Measurements from ENCODE around the gene LITAF. TPM values are rescaled to one million over a fixed set of nuclear protein-coding genes. Genes with fewer than 3 reads are reported as not detected.

LITAF gene
- total RNA-seq, 2 donors from 2014 or later = 112 to 191 TPM

DNA sequence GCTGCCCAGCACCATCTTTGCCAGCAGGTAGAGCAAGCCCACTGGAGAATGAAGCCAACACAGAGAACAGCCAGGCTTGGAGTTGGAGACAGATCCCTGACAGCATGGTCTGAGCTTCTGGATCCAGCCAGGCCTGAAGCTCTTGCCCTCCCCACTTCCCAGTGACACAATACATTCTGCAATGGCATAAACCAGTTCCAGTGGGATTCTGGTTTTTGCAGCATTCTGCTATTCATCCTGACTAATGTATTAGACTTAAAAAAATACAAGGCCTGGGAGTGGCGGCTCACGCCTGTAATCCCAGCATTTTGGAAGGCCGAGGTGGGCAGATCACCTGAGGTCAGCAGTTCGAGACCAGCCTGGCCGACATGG is 40.6 kb upstream of the LITAF start:
- Mint-ChIP-seq H3K27me3 (no peaks in the 10 kb centered on the region), H3K36me3 (no peaks in the 10 kb centered on the region), H3K27ac (peak overlapping the region in 1 of 2 donors; percentile 48), H3K4me3 (no peak overlapping the region), H3K4me1 (ENCODE audit: low read depth in 2 of 2) (peaks cover 21 to 22% of the 10 kb centered on the region in 2 donors), H3K9me3 (no peaks in the 10 kb centered on the region)
- ATAC-seq (no peak), DNase-seq (ENCODE audit: low spot score) (no peak)

GRCh38 chr16:11626657-11627291 is 40.1 kb upstream of the LITAF start:
- Mint-ChIP-seq H3K4me1 (ENCODE audit: low read depth in 2 of 2) (peaks cover 24 to 27% of the 10 kb centered on the region in 2 donors), H3K27ac (peak overlapping the region in 1 of 2 donors; percentile 48), H3K9me3 (no peaks in the 10 kb centered on the region), H3K4me3 (no peak overlapping the region), H3K27me3 (no peaks in the 10 kb centered on the region), H3K36me3 (no peaks in the 10 kb centered on the region)
- DNase-seq (ENCODE audit: low spot score) = no peak
- ATAC-seq = no peak

DNA sequence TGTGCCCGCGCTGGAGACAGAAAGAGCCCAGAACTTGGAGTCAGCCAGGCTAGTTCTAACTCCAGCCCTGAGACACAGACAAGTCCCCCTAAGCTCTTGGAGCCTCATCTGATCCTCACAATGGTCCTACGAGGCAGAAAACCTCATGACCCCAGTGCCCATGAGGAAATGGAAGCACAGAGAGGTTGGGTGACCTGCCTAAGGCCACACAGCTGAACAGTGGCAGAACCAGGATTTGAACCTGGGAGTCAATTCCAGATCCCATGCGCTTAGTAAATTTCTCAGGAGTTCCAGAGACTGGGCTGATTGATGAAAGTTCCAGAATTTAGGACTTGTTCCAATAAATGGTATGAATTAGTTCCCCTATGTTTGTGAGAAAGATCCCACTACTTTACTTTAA is 39.0 kb upstream of the LITAF start:
- DNase-seq (ENCODE audit: low spot score) (no peak), ATAC-seq (no peak)
- no peaks in the 10 kb centered on the region for H3K27me3 Mint-ChIP-seq
- H3K27ac Mint-ChIP-seq = peak overlapping the region in 1 of 2 donors; percentile 31
- H3K4me1 Mint-ChIP-seq (ENCODE audit: low read depth in 2 of 2) = peaks cover 29 to 33% of the 10 kb centered on the region in 2 donors
- no peaks in the 10 kb centered on the region for H3K9me3 Mint-ChIP-seq
- no peak overlapping the region for H3K4me3 Mint-ChIP-seq
- H3K36me3 Mint-ChIP-seq = no peaks in the 10 kb centered on the region

DNA sequence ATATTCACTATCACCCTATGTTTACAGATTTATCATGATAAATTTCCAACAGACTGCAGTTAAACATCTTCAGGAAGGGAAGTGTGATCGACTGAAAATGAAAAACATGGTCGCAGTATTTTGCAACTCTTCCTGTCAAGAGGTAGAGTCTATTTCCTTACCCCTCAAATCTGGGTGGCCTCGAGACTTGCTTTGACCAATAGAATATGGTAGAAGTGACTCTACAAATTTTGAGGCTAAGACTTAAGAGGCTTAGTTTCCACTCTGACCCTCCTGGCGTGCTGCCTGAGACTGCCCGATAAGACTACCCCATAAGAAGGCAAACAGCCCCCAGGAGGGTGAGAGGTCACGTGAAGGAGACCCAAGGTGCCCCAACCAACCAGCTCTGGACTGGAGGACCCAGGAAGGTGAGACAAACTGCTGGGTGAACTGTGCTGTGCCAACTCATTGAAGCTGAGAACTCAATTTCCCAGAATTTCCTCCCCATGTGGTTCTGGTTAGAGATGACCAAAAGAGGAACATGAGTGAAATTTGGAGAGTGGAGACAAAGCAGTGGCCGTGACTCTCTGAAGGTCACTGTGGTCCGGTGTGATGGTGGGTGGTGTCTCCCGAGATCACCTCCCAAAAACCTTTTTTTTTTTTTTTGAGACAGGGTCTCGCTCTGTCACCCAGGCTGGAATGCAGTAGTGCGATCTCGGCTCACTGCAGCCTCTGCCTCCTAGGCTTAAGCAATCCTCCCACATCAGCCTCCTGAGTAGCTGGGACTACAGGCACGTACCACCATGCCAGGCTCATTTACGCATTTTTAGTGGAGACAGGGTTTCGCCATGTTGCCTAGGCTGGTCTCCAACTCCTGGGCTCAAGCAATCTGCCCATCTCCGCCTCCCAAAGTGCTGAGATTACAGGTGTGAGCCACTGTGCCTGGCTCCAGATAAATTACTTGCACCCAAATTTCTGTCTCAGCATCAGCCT is 38.2 kb upstream of the LITAF start:
- peak overlapping the region; percentile 72 for H3K4me3 Mint-ChIP-seq
- peak overlapping the region; percentile 72 to 78 for H3K27ac Mint-ChIP-seq
- H3K4me1 Mint-ChIP-seq (ENCODE audit: low read depth in 2 of 2) = peaks cover 34 to 39% of the 10 kb centered on the region in 2 donors
- no peaks in the 10 kb centered on the region for H3K27me3 Mint-ChIP-seq
- H3K9me3 Mint-ChIP-seq = peaks cover 3% of the 10 kb centered on the region
- no peak for DNase-seq (ENCODE audit: low spot score)
- no peaks in the 10 kb centered on the region for H3K36me3 Mint-ChIP-seq
- peak; percentile 50 to 57 for ATAC-seq

DNA sequence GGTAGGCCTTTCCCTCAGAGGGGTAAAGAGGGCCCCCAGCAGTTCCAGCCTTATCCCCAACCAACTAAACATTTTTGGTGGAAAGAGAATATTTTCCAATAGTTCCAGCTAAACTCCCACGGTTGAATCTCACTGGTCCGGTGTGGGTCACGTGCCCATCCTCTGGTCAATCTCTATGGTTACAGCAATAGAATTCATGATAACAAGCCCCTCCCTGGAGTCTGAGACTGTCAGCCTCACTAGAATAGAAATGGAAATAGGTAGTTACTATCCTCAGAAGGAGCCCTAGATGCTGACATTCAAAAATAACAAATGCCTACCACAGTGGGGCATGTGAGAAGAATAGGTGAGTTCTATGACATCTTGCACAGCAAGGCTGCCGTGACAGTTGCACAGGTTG is 37.5 kb upstream of the LITAF start:
- Mint-ChIP-seq H3K27me3 (no peaks in the 10 kb centered on the region), H3K36me3 (no peaks in the 10 kb centered on the region), H3K27ac (peak overlapping the region; percentile 72 to 78), H3K4me1 (ENCODE audit: low read depth in 2 of 2) (peaks cover 39 to 44% of the 10 kb centered on the region in 2 donors), H3K4me3 (peak overlapping the region; percentile 72), H3K9me3 (peaks cover 3% of the 10 kb centered on the region)
- DNase-seq (ENCODE audit: low spot score) = no peak
- peak in 1 of 2 donors; percentile 49 for ATAC-seq

GRCh38 chr16:11621920-11622651 is 35.4 kb upstream of the LITAF start:
- H3K4me1 Mint-ChIP-seq (ENCODE audit: low read depth in 2 of 2) = peaks cover 39 to 48% of the 10 kb centered on the region in 2 donors
- peaks cover 3% of the 10 kb centered on the region for H3K9me3 Mint-ChIP-seq
- no peak for DNase-seq (ENCODE audit: low spot score)
- no peaks in the 10 kb centered on the region for H3K36me3 Mint-ChIP-seq
- peak overlapping the region; percentile 96 for H3K4me3 Mint-ChIP-seq
- H3K27me3 Mint-ChIP-seq = no peaks in the 10 kb centered on the region
- H3K27ac Mint-ChIP-seq = peak overlapping the region; percentile 87 to 89
- peak; percentile 75 to 81 for ATAC-seq

DNA sequence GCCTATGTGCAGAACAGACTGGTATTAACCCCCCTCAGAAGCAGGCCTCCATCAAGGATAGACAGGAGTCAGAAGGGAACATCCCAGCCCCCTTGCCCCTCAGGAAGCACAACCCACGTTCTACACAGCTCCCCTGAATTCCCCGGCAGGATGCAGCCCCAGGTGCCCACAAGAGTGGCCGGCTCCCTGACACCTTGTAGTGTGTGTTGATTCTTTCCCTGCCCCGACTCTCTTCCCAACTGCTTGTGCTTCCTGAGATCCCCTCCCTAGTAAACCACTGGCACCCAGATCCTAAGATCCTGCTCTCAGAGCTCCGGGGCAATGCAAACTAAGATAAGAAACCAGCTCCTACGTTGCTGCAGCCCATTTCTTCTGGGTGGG is 34.8 kb upstream of the LITAF start:
- peak overlapping the region; percentile 96 for H3K4me3 Mint-ChIP-seq
- peak overlapping the region; percentile 87 to 89 for H3K27ac Mint-ChIP-seq
- no peaks in the 10 kb centered on the region for H3K27me3 Mint-ChIP-seq
- H3K36me3 Mint-ChIP-seq = no peaks in the 10 kb centered on the region
- peaks cover 39 to 48% of the 10 kb centered on the region in 2 donors for H3K4me1 Mint-ChIP-seq (ENCODE audit: low read depth in 2 of 2)
- H3K9me3 Mint-ChIP-seq = peaks cover 3% of the 10 kb centered on the region
- ATAC-seq (no peak), DNase-seq (ENCODE audit: low spot score) (no peak)

DNA sequence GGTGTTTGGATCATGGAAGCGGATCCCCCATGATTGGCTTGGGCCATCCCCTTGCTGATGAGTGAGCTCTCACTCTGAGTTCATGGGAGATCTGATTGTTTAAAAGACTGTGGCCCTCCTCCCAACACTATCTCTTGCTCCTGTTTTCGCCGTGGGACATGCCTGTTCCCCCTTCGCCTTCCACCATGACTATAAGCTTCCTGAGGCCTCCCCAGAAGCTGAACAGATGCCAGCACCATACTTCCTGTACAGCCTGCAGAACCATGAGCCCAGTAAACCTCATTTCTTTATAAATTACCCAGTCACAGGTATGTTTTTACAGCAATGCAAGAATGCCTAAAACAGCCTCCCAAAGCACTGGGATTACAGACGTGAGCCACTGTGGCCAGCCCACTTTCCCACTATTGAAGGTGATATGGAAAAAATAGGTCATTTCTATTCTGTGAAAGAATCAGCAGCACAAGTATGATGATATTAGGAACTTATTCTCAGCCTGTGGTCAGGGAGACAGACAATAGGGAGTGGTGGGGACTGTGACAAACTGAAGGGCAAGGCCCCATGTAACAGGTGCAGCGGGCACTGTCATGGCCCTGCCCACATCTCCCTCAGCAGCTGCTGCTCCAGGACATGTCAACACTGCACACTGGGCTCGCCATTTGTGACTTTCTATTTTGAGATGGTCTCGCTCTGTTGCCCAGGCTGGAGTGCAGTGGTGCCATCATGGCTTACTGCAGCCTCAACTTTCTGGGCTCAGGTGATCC is 33.7 kb upstream of the LITAF start:
- no peak for DNase-seq (ENCODE audit: low spot score)
- Mint-ChIP-seq H3K27me3 (no peaks in the 10 kb centered on the region), H3K9me3 (peaks cover 3% of the 10 kb centered on the region), H3K4me3 (peak overlapping the region; percentile 41), H3K36me3 (no peaks in the 10 kb centered on the region), H3K4me1 (ENCODE audit: low read depth in 2 of 2) (peaks cover 39 to 48% of the 10 kb centered on the region in 2 donors), H3K27ac (peak overlapping the region; percentile 23 to 87)
- no peak for ATAC-seq

DNA sequence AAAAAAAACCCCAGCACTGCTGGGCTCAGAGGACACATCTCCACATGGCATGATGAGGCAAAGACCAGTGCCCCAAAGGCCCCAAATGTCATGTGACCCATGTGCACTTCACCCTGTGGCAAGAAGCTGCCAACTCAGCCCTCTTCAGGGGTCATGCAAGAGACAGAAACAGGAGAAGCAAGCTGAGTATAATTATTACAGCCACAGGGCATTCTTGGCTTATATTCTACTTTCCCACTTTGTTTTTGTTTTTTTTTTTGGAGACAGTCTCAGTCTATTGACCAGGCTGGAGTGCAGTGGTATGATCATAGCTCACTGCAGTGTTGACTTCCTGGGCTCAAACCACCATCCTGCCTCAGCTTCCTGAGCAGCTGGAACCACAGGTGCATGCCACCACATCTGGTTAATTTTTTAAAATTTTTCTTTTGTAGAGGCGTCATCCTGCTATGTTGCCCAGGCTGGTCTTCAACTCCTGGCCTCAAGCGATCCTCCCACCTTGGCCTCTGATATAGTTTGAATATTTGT is 32.7 kb upstream of the LITAF start:
- peak; percentile 55 to 62 for ATAC-seq
- Mint-ChIP-seq H3K27ac (peak overlapping the region; percentile 44 to 70), H3K4me1 (ENCODE audit: low read depth in 2 of 2) (peaks cover 37 to 46% of the 10 kb centered on the region in 2 donors), H3K9me3 (peaks cover 3% of the 10 kb centered on the region), H3K4me3 (peak overlapping the region; percentile 53), H3K27me3 (no peaks in the 10 kb centered on the region), H3K36me3 (no peaks in the 10 kb centered on the region)
- DNase-seq (ENCODE audit: low spot score) = no peak

GRCh38 chr16:11618107-11618717 is 31.5 kb upstream of the LITAF start:
- peaks cover 41 to 51% of the 10 kb centered on the region in 2 donors for H3K4me1 Mint-ChIP-seq (ENCODE audit: low read depth in 2 of 2)
- no peaks in the 10 kb centered on the region for H3K36me3 Mint-ChIP-seq
- DNase-seq (ENCODE audit: low spot score) (no peak), ATAC-seq (no peak)
- no peak overlapping the region for H3K4me3 Mint-ChIP-seq
- H3K27ac Mint-ChIP-seq = peak overlapping the region; percentile 16 to 59
- no peaks in the 10 kb centered on the region for H3K27me3 Mint-ChIP-seq
- H3K9me3 Mint-ChIP-seq = peaks cover 3% of the 10 kb centered on the region

GRCh38 chr16:11615748-11616447 is 29.2 kb upstream of the LITAF start:
- DNase-seq (ENCODE audit: low spot score) = no peak
- Mint-ChIP-seq H3K36me3 (no peaks in the 10 kb centered on the region), H3K4me3 (no peak overlapping the region), H3K27ac (no peak overlapping the region), H3K4me1 (ENCODE audit: low read depth in 2 of 2) (peaks cover 37 to 38% of the 10 kb centered on the region in 2 donors), H3K27me3 (no peaks in the 10 kb centered on the region), H3K9me3 (peaks cover 3% of the 10 kb centered on the region)
- no peak for ATAC-seq

DNA sequence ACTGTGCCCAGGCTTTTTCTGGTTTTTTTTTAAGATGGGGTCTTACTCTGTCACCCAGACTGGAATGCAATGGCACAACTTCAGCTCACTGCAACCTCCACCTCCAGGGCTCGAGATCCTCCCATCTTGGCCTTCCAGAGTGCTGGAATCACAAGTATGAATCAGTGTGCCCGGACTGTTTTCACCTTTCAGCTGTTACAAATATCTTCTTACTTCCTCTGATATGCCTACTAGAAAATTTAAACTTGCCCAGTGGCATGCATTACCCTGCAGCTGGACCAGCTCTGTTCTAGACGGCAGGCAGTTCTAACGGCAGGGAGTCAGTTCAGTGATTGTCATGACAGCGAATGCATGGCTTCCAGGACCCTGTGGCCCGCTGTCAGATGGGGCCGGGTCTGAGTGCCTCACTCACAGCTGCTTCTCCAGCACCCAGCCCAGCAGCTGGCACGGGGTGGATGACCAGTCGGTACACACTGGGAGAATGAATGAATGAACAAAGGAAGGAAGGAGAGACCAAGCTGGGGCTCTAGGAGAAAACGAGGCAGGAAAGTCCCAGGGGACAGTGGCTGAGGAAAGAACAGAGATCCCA is 28.0 kb upstream of the LITAF start:
- H3K4me1 Mint-ChIP-seq (ENCODE audit: low read depth in 2 of 2) = peaks cover 29 to 33% of the 10 kb centered on the region in 2 donors
- ATAC-seq (no peak), DNase-seq (ENCODE audit: low spot score) (no peak)
- H3K27ac Mint-ChIP-seq = peak overlapping the region; percentile 80 to 85
- peak overlapping the region; percentile 18 for H3K4me3 Mint-ChIP-seq
- no peaks in the 10 kb centered on the region for H3K9me3 Mint-ChIP-seq
- no peaks in the 10 kb centered on the region for H3K36me3 Mint-ChIP-seq
- no peaks in the 10 kb centered on the region for H3K27me3 Mint-ChIP-seq
